WERI-Rb-1 (cell line): Measurements from ENCODE around the gene KCNMA1.

Source experiments
- DNase-seq: peaks from one replicate; pipeline ENCODE4 v3.0.0-alpha.2; 2020
- H3K27ac ChIP-seq: fragments of 250-450 bp; sonication (Bioruptor Pico); 2 replicates; pipeline ENCODE4 v1.5.1; 2020; ENCODE audit warnings: mild to moderate bottlenecking, moderate library complexity
- H3K27me3 ChIP-seq: fragments of 250-450 bp; sonication (Bioruptor Pico); 2 replicates; pipeline ENCODE4 v1.5.1; 2021; ENCODE audit warnings: mild to moderate bottlenecking, low read depth, moderate library complexity; ENCODE audit not compliant: insufficient read depth, severe bottlenecking
- H3K36me3 ChIP-seq: fragments of 250-450 bp; sonication (Bioruptor Pico); 2 replicates; pipeline ENCODE4 v1.5.1; 2020; ENCODE audit warnings: mild to moderate bottlenecking, moderate library complexity
- H3K4me3 ChIP-seq: 2 replicates; pipeline ENCODE4 v1.5.1; 2011; ENCODE audit warnings: low read depth, mild to moderate bottlenecking, control low read depth, low read length
- H3K9me3 ChIP-seq: fragments of 250-450 bp; sonication (Bioruptor Pico); 2 replicates; pipeline ENCODE4 v1.5.1; 2021; ENCODE audit warnings: mild to moderate bottlenecking, moderate library complexity; ENCODE audit not compliant: severe bottlenecking
- TF ChIP-seq, protein P1 (sequence below): IDR thresholded peaks from 2 replicates; pipeline ENCODE4 v1.5.1; 2011; ENCODE audit warnings: low read depth, mild to moderate bottlenecking, control low read depth, inconsistent platforms, low read length

Gene KCNMA1

DNA sequence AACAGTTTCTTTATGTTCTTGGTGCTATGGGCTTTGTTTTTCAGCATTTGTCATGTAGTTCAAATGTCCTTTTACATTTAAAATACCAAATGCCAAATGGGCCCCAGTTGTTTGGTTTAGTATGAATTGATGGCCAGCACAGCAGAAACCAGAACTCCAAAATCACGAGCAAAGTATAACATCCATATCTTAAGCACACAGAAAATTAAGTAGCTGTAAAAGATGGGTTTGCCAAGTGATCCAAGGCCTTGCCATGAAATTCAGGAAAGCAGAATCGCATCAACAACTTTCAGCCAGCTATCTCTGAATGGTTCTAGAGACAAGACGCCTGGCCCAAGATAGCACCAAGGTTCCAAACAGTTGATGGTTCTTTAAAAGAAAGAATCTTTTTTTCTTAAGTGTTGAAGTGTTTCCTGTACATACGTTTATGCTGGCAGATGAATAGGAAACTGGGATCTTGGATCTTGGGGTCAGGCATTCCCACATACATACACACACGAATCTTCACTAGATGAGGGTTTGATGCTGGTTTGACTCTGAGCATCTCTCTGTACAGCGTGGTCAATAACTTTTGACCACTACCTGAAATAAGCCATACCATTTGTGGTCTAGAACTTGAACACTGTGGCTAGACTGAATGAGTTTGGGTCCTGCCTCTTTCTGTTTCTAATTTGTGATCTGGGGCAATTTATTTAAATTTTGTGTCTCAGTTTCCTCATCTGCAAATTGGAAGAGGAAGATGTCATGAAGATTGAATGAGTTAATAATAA is 711.8 kb downstream of the KCNMA1 start:
- no peaks in the 10 kb centered on the region for H3K9me3 ChIP-seq
- TF ChIP-seq, protein P1, sequence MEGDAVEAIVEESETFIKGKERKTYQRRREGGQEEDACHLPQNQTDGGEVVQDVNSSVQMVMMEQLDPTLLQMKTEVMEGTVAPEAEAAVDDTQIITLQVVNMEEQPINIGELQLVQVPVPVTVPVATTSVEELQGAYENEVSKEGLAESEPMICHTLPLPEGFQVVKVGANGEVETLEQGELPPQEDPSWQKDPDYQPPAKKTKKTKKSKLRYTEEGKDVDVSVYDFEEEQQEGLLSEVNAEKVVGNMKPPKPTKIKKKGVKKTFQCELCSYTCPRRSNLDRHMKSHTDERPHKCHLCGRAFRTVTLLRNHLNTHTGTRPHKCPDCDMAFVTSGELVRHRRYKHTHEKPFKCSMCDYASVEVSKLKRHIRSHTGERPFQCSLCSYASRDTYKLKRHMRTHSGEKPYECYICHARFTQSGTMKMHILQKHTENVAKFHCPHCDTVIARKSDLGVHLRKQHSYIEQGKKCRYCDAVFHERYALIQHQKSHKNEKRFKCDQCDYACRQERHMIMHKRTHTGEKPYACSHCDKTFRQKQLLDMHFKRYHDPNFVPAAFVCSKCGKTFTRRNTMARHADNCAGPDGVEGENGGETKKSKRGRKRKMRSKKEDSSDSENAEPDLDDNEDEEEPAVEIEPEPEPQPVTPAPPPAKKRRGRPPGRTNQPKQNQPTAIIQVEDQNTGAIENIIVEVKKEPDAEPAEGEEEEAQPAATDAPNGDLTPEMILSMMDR: no peak

DNA sequence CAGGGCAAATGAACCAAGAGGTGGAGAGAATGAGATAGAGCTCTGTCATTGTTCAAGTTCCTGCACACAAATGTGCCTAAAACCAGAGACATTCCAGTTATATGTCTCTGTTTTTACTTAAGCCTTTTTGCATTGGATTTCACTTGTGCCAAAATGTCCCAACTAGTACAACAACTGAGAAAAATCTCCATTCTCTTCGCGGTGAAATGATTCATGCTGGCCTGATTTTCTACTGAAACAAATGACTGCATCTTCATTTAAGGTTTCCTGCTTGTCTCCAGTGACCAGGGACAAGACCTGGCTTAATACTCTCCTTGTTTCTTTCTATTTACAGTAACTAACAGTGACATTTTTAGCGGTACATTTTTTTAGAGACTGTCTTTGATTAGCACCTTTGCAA is 714.9 kb downstream of the KCNMA1 start:
- no peak for DNase-seq
- no peaks in the 10 kb centered on the region for H3K27me3 ChIP-seq
- TF ChIP-seq, protein P1: no peak
- H3K36me3 ChIP-seq: no peaks in the 10 kb centered on the region
- H3K9me3 ChIP-seq: no peaks in the 10 kb centered on the region
- H3K27ac ChIP-seq: no peak overlapping the region
- H3K4me3 ChIP-seq: no peak overlapping the region

More for the DNA sequence above, 711.8 kb downstream of the KCNMA1 start:
- Histone ChIP-seq H3K27me3 (no peaks in the 10 kb centered on the region), H3K27ac (no peak overlapping the region), H3K4me3 (no peak overlapping the region), H3K36me3 (no peaks in the 10 kb centered on the region)
- no peak for DNase-seq

DNA sequence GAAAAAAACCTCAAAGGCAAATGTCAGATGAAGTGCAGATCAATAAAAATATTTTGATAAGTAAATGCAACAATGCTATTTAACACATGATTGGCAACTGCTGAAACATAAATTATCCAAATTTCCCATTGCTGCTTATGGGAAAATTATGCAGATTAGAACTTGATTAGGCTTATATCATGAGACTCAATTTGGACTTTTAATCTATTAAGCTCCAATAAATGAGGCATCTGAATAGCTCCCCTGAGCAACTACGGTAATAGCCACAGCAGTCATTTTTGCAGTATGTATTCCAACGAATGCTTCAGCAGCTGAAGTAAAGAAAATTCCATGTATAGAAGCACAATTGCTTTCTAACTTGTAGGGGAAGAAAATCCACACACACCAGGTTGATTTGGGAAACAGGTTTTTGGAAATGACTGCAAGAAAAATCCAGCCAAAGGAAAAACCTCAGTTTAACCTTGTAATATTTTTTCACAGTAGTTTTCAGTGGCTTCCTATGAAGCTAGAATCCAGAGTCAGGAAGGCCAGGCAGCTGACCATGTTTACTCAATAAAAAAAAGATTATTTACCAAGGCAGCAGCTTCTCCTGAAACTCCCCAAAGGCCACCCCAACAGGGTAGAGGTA is 716.1 kb downstream of the KCNMA1 start:
- Histone ChIP-seq H3K27me3 (no peaks in the 10 kb centered on the region), H3K27ac (no peak overlapping the region), H3K4me3 (no peak overlapping the region), H3K9me3 (no peaks in the 10 kb centered on the region), H3K36me3 (no peaks in the 10 kb centered on the region)
- DNase-seq: no peak
- TF ChIP-seq, protein P1: no peak

DNA sequence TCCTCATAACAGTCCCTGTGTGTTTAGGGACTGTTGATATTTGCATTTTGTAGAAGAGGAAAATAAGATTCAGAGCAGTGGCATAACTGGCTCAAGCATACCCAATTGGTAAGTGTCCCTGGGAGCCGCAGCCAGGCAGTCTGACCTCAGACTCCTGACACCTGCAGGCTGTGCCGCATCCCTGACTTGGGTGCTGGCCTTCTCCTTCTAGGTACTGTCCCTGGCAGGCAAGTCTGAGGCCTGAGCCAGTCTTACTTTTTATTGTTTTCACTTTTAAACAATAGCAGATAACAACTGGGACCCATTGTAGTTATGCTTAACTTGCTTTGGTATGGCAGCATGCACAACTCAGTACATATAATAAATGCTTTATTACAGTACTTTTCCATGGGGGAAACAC is 717.0 kb downstream of the KCNMA1 start:
- TF ChIP-seq, protein P1: no peak
- H3K27me3 ChIP-seq: no peaks in the 10 kb centered on the region
- H3K4me3 ChIP-seq: no peak overlapping the region
- no peak for DNase-seq
- H3K27ac ChIP-seq: no peak overlapping the region
- no peaks in the 10 kb centered on the region for H3K36me3 ChIP-seq
- H3K9me3 ChIP-seq: no peaks in the 10 kb centered on the region

- TF ChIP-seq, protein P1: no peak
- H3K9me3 ChIP-seq: no peaks in the 10 kb centered on the region
- DNase-seq: no peak
- no peak overlapping the region for H3K27ac ChIP-seq
- no peaks in the 10 kb centered on the region for H3K36me3 ChIP-seq
- H3K27me3 ChIP-seq: no peaks in the 10 kb centered on the region
- no peak overlapping the region for H3K4me3 ChIP-seq
Observed at GRCh38 chr10:76918106-76918505, 719.5 kb downstream of the KCNMA1 start.

DNA sequence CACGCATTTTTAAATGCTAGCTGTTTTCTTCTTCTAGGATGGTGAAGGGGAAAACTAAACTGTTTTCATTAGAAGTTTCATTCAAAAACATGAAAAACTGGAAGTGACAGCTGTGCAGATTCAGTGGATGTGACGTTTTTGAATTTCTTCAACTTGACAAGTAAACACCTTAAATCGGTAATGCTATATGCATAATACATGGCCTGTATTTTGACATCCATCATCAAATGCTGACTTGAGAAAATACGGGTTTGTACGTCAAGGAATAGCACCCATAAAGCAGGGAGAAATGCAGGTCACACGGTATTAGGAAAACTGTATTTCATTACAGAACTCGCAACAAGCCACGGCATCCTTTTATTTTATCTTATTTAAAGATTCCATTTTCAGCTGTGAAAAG is 720.5 kb downstream of the KCNMA1 start:
- Histone ChIP-seq H3K27ac (no peak overlapping the region), H3K9me3 (no peaks in the 10 kb centered on the region), H3K4me3 (no peak overlapping the region), H3K36me3 (no peaks in the 10 kb centered on the region), H3K27me3 (no peaks in the 10 kb centered on the region)
- TF ChIP-seq, protein P1: no peak
- no peak for DNase-seq
